ENCODE data around the gene VWDE.

GRCh38 chr7:12360948-12361347 lies 42.7 kb downstream of the VWDE start:
- no peak for TF ChIP-seq EP300 (IDR thresholded peaks at IDR 0.05)
- TF ChIP-seq, protein P1, sequence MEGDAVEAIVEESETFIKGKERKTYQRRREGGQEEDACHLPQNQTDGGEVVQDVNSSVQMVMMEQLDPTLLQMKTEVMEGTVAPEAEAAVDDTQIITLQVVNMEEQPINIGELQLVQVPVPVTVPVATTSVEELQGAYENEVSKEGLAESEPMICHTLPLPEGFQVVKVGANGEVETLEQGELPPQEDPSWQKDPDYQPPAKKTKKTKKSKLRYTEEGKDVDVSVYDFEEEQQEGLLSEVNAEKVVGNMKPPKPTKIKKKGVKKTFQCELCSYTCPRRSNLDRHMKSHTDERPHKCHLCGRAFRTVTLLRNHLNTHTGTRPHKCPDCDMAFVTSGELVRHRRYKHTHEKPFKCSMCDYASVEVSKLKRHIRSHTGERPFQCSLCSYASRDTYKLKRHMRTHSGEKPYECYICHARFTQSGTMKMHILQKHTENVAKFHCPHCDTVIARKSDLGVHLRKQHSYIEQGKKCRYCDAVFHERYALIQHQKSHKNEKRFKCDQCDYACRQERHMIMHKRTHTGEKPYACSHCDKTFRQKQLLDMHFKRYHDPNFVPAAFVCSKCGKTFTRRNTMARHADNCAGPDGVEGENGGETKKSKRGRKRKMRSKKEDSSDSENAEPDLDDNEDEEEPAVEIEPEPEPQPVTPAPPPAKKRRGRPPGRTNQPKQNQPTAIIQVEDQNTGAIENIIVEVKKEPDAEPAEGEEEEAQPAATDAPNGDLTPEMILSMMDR (IDR thresholded peaks at IDR 0.05): no peak
- TF ChIP-seq POLR2A (IDR thresholded peaks at IDR 0.05): no peak

Measured in stomach (tissue), 4 donors.